Skin of body (tissue), 2 donors: ENCODE data around the gene RGMB. TPM values are rescaled to one million over a fixed set of nuclear protein-coding genes. Genes with fewer than 3 reads are reported as not detected.
A peak's percentile ranks its signal among the peaks of the same experiment; 100 is the strongest.

ENCODE experiments used
- DNase-seq: peaks from one replicate; lab custom pipeline; 2025; lab: John Stamatoyannopoulos, UW
- total RNA-seq: library from RNA; depleted of rRNA; stranded (reverse); fragments of >200 nt; gene quantifications from one replicate; pipeline ENCODE4 v1.2.3, GENCODE V29; 2014

Gene RGMB
- total RNA-seq, 1 donor from 2014 or later: 25.3 TPM

- DNase-seq: no peak
Observed at GRCh38 chr5:98785244-98785643, 11.8 kb downstream of the RGMB start.

- DNase-seq: peak; percentile 43
Observed at GRCh38 chr5:98786191-98786853, 12.9 kb downstream of the RGMB start.

DNA sequence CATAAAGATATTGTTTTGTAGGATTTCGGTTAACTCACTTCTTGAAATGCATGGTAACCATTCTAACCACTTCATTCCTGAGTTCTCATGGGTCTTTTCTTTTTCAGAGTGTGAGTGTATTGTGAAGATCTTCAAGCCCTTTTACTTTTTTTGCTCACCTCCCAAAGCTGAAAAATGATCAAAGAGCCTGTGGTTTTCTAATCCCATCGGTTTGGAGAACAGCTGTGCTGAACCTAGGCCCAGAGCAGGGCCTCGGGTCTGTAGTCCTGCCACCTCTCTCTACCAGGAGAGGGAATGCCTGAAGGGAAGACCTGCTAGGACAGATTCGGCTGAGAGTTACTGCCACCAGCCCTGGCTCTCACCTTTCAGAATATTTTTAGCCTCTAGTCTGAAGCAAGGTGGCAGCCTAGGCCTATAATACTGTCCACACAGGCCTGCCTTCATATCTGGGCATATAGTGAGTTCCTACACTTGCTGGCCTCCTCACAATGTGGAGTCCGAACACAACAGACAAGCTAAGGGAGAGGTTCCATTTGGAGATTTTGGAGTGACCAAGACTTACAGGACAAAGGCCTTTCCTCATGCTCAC, 13.8 kb downstream of the RGMB start:
- DNase-seq: no peak

- no peak for DNase-seq
Observed at GRCh38 chr5:98789029-98789428, 15.6 kb downstream of the RGMB start.

- no peak for DNase-seq
Observed at GRCh38 chr5:98791001-98791519, 17.6 kb downstream of the RGMB start.

DNA sequence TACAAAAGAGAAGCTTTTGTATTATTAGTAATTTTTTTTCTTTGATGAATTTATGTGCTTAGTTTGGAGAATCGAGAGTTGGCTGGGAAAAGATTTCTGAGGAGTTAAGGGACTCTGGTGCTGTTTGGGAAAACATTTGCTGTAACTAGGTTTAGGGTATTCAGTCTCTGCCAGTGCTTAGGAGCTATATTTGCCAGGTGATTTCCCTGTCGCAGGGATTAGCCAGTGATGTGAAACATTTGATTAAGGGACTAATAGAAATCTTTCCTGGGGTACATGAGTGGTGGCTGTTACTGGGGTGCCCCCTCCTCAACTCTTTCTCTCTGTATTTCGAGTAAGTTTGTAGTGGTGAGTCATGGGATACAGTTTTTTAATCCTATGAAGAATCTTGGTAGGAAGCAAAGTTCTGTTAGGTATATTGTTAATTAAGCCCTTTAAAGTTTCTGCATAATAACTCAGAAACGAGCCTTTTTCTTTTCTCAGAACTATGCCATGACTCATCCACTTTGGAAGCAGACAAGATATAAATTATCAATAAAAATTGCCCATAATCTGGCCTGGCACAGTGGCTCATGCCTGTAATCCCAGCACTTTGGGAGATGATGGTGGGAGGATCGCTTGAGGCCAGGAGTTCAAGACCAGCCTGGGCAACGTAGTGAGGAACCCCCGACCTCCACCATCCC, 18.6 kb downstream of the RGMB start:
- no peak for DNase-seq

DNA sequence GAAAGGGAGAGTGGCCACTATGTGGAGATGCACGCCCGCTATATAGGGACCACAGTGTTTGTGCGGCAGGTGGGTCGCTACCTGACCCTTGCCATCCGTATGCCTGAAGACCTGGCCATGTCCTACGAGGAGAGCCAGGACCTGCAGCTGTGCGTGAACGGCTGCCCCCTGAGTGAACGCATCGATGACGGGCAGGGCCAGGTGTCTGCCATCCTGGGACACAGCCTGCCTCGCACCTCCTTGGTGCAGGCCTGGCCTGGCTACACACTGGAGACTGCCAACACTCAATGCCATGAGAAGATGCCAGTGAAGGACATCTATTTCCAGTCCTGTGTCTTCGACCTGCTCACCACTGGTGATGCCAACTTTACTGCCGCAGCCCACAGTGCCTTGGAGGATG, 19.8 kb downstream of the RGMB start:
- no peak for DNase-seq

DNA sequence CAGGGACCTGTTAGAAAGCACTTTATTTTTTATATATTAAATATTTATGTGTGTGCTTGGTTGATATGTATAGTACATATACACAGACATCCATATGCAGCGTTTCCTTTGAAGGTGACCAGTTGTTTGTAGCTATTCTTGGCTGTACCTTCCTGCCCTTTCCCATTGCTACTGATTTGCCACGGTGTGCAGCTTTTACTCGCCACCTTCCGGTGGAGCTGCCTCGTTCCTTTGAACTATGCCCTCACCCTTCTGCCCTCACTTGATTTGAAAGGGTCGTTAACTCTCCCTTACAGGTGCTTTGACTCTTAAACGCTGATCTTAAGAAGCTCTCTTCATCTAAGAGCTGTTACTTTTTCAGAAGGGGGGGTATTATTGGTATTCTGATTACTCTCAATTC, 20.5 kb downstream of the RGMB start:
- DNase-seq: no peak

GRCh38 chr5:98794414-98795080, 21.1 kb downstream of the RGMB start:
- DNase-seq: no peak

DNA sequence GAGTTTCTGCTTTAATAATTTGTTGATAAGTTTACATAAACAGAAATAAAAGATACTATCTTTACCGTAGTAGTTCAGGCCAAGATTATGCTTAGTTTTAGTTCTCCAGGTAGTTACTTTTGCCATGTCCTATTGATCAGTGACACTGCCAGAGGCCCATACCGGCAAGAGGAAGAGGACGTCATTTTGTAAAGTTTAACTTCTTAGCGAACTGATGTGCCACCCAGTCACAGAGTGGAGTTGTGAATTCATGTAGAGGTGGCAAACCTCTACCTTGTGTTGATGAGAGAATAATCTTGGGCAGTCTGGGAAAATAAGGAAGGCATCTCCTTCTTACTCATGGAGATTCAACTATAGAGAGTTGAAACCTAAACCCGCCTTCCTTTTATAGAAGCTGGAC, 21.8 kb downstream of the RGMB start:
- no peak for DNase-seq

DNA sequence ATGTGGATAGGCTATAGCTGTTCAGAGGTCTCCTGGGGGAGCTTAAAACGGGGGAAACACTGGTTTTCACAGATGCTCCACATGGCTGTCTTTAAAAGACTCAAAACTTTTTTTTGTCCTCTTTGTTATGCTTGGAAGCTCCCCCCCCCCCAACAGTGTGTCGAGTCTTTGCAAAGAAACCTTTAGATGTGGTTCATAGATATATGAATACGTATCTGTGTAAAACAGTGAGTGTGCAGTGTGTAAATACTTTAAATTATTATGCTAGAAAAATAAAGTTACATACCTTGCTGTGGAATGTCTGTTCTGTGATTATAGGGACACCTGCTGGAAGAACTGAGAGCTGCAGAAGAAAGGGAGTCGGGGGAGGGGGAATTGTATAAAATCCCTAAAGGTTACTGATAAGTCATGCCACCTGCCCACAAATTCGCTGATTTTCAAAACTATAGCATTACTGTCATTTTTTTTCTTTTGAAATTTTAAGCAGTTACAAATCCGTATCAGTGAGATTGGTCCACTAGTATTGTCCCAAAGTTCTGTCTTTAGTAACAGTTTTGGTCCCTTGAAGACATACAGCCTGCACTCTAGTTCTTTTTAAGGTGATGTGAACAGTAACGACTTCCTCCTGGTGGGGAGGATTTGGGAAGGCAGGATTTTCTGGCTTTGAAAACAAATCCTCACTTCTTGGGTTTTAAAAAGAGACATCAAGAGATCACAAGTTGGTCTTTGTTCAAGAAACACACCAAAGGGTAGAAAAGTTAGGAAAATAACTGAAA, 22.9 kb downstream of the RGMB start:
- DNase-seq: peak; percentile 54

GRCh38 chr5:98798371-98798770, 24.9 kb downstream of the RGMB start:
- no peak for DNase-seq

DNA sequence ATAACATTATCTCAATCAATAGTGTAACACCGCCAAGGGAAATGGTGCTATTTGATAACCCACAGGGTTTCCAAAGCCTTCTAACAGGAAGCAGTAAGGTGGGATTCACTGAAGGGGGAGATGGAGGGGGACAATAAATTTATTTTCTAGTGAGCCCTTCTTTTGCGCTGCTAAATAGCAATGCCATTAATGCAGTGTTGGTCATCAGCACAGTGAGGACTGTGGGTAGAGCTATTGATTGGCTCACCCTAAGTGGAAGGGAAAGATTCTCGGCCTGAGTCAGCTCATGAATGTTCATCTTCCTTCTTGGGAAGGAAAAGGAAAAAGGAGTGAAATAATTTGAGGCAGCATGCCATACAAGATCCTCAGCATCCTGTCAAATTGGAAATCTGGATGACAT, 25.4 kb downstream of the RGMB start:
- DNase-seq: no peak

DNA sequence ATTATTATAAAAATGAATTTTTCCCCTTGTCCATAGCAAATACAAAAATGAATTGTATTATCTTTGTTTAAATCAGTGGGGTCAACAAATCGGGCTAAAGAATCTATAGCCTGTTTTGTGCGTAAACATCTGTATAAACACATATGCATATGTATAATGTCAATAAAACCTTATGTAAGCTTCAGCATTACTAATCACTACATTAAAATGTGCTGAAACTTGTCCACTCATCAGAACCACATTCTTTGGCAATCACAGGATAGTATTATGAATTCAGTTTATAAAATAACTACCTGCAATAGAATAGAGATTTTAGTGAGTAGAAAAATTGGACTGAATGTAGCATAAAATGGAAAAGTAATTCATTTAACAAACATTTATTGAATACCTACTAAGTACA, 30.6 kb downstream of the RGMB start:
- no peak for DNase-seq

- no peak for DNase-seq
Observed at GRCh38 chr5:98805070-98805469, 31.6 kb downstream of the RGMB start.

- DNase-seq: no peak
Observed at GRCh38 chr5:98807806-98808205, 34.3 kb downstream of the RGMB start.

DNA sequence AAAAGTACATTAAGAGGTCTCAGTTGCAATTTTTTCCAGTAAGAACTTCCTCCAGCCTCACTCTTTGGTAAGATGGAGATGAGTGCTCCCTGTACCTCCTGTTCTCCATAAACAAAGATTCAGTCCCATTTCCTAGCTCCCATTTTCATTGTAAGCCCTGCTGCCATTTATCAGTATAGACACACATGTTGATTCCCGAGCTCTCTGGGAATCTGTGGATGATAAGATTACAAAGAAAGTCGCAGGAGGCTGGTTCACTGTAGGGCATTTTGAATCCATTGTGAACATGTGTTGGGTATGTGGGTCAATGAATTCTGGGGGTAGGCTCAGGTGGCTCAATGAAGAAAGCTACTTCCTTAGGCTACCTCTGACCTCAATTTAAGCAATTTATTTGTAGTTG, 36.7 kb downstream of the RGMB start:
- no peak for DNase-seq

DNA sequence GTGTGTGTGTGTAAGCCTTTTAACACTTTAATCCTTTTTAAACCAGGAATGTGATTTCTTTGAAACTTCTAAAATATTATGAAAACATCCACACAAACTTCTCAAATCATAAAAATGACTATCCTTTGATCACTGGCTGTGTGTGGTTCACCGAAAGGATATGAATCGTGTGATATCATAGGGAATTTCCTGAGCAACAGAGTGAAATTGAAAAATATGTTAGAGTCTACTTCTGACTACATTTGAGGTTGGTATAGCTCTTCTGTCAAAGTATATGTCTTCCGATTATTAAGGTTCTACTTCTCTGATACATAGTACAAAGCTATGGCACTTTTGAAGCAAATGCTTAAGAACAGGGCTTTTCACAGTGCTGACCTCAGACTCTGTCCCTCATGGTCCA, 40.3 kb downstream of the RGMB start:
- no peak for DNase-seq

DNA sequence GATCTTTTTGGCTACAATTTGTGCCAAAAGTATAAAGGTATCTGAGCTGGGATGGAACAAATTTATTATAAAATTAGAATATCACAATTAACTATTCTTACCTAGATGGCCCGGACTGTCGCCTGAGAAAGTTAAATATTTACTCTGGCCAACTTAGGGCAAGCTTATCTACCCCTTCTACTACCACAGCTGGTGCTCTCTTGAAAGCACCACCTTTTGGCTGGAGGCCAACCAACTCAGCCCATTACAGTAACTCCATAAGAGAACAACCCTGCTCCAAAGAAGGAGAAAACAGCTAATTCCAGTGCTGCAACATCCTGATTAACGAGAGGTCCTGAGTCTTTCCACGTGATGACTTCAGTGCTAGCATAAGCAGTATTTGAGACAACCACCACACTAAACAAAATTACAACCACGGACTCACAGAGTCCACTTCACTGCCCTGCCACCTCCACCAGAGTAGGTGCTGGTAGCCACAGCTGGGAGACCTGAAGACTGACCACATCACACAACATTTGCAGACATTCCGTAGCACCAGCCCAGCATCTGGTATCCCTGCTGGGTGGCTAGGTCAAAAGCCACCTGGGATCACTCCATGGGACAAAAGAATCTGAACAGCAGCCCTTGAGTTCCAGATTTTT, 43.2 kb downstream of the RGMB start:
- DNase-seq: no peak

GRCh38 chr5:98825582-98826375, 52.3 kb downstream of the RGMB start:
- no peak for DNase-seq
